Pancreas (tissue), 10 donors: ENCODE measurements around the gene NPTN. TPM values are rescaled to one million over a fixed set of nuclear protein-coding genes. Genes with fewer than 3 reads are reported as not detected.

Experiments used
- ATAC-seq, 4 donors: fragments of 200-7000 bp; cut with Tn5 transposase; one replicate each; pipeline versions ENCODE4 v1.8.0 to v1.9.1; 2020; ENCODE audit warnings: mild to moderate bottlenecking in 4 of 4, moderate library complexity in 4 of 4
- DNase-seq, 6 donors: peaks; one replicate each; pipeline ENCODE4 v3.0.0-alpha.2; 2020
- FAIRE-seq: peaks from 2 replicates; lab custom pipeline; 2012; peaks lifted over from hg19 to GRCh38; lab: Jason Lieb, UNC
- H3K27ac ChIP-seq, 4 donors: fragments of 200-600 bp; sonication (generic); 1 replicate in 3 of 4; 2 replicates in 1 of 4; pipeline versions ENCODE4 v1.5.0 to v1.8.0; 2020
- H3K27me3 ChIP-seq, 4 donors: fragments of 200-600 bp; one replicate each; pipeline ENCODE4 v1.8.0; 2021
- H3K36me3 ChIP-seq, 3 donors: fragments of 200-600 bp; sonication (generic) in 1 of 3; one replicate each; pipeline versions ENCODE4 v1.5.0 to v1.8.0; 2020 to 2021
- H3K4me1 ChIP-seq, 3 donors: fragments of 200-600 bp; one replicate each; pipeline ENCODE4 v1.8.0; 2021
- H3K4me3 ChIP-seq, 4 donors: fragments of 200-600 bp; sonication (generic) in 2 of 4; one replicate each; pipeline versions ENCODE4 v1.5.0 to v1.8.0; 2020 to 2021
- H3K9me3 ChIP-seq, 4 donors: fragments of 200-600 bp; one replicate each; pipeline ENCODE4 v1.8.0; 2021
- WGBS, 2 donors: extraction: QIAGEN DNeasy Blood & Tissue Kit; methylation state at CpG; one replicate each; pipeline ENCODE4 v1.1.7; 2013; 5-methylcytosine and 5-hydroxymethylcytosine counted together
- intact Hi-C, 3 donors: fragments of 100-400 bp; cut with DNase I; formaldehyde crosslinking; loops; one replicate each; pipeline versions ENCODE4 v1.11.1 to v1.14.2; 2022
- polyA plus RNA-seq, 2 donors: library from polyadenylated mRNA; stranded (reverse); fragments of 200-250 nt; gene quantifications; one replicate each; pipeline ENCODE4 v1.2.3, GENCODE V29; 2013
- total RNA-seq, 6 donors: library from RNA; stranded (reverse); fragmentation: NEBNext Ultra II Directional in 4 of 6; extraction: Animal tissue kit (Norgen Biotek cat#: 25700) in 4 of 6; gene quantifications; one replicate each; pipeline versions ENCODE4 v1.2.1 to v1.2.4, GENCODE V29; 2021 to 2023
- TF ChIP-seq, protein P1 (sequence below), 4 donors: fragments of 200-600 bp; sonication (generic) in 3 of 4; IDR thresholded peaks; one replicate each; pipeline versions ENCODE4 v1.5.0 to v1.8.0; 2021; ENCODE audit warnings: antibody characterized with exemption in 4 of 4
- donor health status: healthy with polysubstance abuse.
- donor health status: DM: no; HTN: no; CAD: no; lungs with moderate emphysema.
- donor health status: DM: no; HTN: no; CAD: no.
- donor health status: control.
- donor health status: control.
- donor health status: Bipolar disorder and iron deficiency.
- donor health status: DM: yes; HTN: yes; CAD: no.
- donor health status: DM: no; HTN: no; CAD: no.
- donor health status: DM: no; HTN: no; CAD: no.
- donor health status: DM: yes; HTN: yes; CAD: no.

The NPTN gene
- total and polyA plus RNA-seq, 8 donors = 16.2 to 61.9 (median 36.8) TPM

GRCh38 chr15:73569361-73569760 lies 63.8 kb downstream of the NPTN start:
- ATAC-seq (no peak), DNase-seq (no peak), FAIRE-seq (no peak)
- Histone ChIP-seq H3K9me3 (no peaks in the 10 kb centered on the region), H3K27me3 (no peaks in the 10 kb centered on the region), H3K27ac (no peak overlapping the region), H3K4me1 (peaks cover 0 to 20% (median 4%) of the 10 kb centered on the region in 3 donors), H3K4me3 (no peak overlapping the region), H3K36me3 (peaks cover 0 to 39% (median 12%) of the 10 kb centered on the region in 3 donors)
- intact Hi-C loops = loop anchor here in 1 of 3 donors (5.0 to 10.0 kb wide), 2 partner anchors 68 to 135 kb away; no protein-coding TSS in a partner anchor
- TF ChIP-seq, protein P1, sequence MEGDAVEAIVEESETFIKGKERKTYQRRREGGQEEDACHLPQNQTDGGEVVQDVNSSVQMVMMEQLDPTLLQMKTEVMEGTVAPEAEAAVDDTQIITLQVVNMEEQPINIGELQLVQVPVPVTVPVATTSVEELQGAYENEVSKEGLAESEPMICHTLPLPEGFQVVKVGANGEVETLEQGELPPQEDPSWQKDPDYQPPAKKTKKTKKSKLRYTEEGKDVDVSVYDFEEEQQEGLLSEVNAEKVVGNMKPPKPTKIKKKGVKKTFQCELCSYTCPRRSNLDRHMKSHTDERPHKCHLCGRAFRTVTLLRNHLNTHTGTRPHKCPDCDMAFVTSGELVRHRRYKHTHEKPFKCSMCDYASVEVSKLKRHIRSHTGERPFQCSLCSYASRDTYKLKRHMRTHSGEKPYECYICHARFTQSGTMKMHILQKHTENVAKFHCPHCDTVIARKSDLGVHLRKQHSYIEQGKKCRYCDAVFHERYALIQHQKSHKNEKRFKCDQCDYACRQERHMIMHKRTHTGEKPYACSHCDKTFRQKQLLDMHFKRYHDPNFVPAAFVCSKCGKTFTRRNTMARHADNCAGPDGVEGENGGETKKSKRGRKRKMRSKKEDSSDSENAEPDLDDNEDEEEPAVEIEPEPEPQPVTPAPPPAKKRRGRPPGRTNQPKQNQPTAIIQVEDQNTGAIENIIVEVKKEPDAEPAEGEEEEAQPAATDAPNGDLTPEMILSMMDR (IDR thresholded peaks at IDR 0.05) = no peak
- 89 to 96% methylated on average over 3 of the region's 3 CpGs for WGBS, 2 donors

DNA sequence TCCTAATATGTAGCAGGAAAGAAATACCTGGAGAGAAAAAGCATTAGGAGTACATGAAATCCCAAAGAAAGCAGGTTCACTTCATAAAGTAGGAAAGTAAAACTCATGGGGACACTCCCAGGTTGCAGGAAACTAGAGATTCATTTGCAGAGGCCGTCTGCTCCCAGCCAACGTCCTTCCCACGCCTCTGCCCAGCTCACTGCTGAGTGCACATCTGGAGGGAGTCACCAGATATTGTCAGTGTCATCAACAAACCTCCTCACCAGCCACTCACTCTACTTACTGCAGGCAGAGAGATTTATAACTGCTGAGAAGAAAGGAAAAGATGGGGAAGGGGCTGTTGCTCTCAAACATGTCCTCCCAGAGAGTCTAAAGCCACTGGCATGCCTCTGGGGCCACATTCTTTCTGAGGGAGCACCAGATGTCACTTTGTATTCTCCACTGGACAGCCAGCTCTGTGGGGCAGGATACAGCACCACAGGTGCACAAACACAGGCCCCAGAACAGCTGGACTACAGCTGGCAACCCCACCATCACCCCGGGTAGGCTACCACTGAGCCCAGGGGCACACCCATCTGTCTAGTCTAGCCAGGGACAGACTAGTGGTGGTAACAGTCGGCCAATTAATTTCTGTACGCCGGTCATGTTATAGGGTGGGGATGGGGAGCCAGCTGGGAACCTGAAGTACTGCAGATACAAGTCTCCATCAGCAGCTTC lies 64.5 kb downstream of the NPTN start:
- intact Hi-C loops = loop anchor here in 1 of 3 donors (5.0 to 10.0 kb wide), 2 partner anchors 69 to 136 kb away; no protein-coding TSS in a partner anchor
- H3K27me3 ChIP-seq = no peaks in the 10 kb centered on the region
- peaks cover 0 to 38% (median 12%) of the 10 kb centered on the region in 3 donors for H3K36me3 ChIP-seq
- TF ChIP-seq, protein P1 (IDR thresholded peaks at IDR 0.05) = no peak
- WGBS, 2 donors = 76 to 87% methylated on average over 7 of the region's 7 CpGs
- no peak for DNase-seq
- no peak for ATAC-seq
- no peaks in the 10 kb centered on the region for H3K9me3 ChIP-seq
- H3K27ac ChIP-seq = no peak overlapping the region
- no peak overlapping the region for H3K4me3 ChIP-seq
- peaks cover 0 to 20% (median 4%) of the 10 kb centered on the region in 3 donors for H3K4me1 ChIP-seq
- FAIRE-seq = no peak

- no peak for FAIRE-seq
- intact Hi-C loops = loop anchor here in 1 of 3 donors (5.0 to 10.0 kb wide), 2 partner anchors 70 to 138 kb away; no protein-coding TSS in a partner anchor
- no peaks in the 10 kb centered on the region for H3K9me3 ChIP-seq
- H3K36me3 ChIP-seq = peaks cover 5 to 45% (median 7%) of the 10 kb centered on the region in 3 donors
- no peaks in the 10 kb centered on the region for H3K27me3 ChIP-seq
- WGBS, 2 donors = 83 to 85% methylated on average over 1 of the region's 1 CpG
- peaks cover 0 to 16% (median 0%) of the 10 kb centered on the region in 3 donors for H3K4me1 ChIP-seq
- H3K4me3 ChIP-seq = no peak overlapping the region
- H3K27ac ChIP-seq = no peak overlapping the region
- DNase-seq = no peak
- TF ChIP-seq, protein P1 (IDR thresholded peaks at IDR 0.05) = no peak
- ATAC-seq = no peak
These were observed 66.2 kb downstream of the NPTN start for GRCh38 chr15:73567020-73567419.

DNA sequence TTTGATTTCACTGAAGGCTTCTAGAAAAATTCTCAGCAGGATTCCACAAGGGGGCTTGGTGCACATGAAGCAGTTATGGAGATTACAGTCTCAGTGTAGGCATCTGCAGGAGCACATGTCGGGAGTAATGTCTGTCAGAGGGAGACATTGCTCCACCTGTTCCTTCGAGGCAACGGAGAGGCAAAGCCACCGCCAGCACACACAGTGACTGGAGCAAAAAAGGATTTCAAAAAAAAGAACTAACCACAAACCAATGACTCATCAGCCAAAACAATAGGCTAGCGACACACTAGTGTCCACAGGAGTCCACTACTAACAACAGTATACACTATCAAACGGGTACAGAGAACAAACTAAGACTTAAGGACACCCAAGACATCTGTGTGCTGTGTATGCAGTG lies 68.9 kb downstream of the NPTN start:
- H3K4me3 ChIP-seq = no peak overlapping the region
- peaks cover 5 to 37% (median 5%) of the 10 kb centered on the region in 3 donors for H3K36me3 ChIP-seq
- TF ChIP-seq, protein P1 (IDR thresholded peaks at IDR 0.05) = no peak
- H3K27me3 ChIP-seq = no peaks in the 10 kb centered on the region
- H3K9me3 ChIP-seq = no peaks in the 10 kb centered on the region
- H3K4me1 ChIP-seq = no peaks in the 10 kb centered on the region
- DNase-seq (no peak), FAIRE-seq (no peak), ATAC-seq (peak in 2 of 4 donors; percentile 26 to 50)
- H3K27ac ChIP-seq = no peak overlapping the region
- intact Hi-C loops = loop anchor here in 2 of 3 donors (5.0 to 10.0 kb wide), 2 partner anchors 73 to 141 kb away; no protein-coding TSS in a partner anchor
- 69 to 73% methylated on average over 6 of the region's 6 CpGs for WGBS, 2 donors
